ENCODE measurements around the gene SYT13.

Gene SYT13

GRCh38 chr11:45319077-45319476 is 32.9 kb upstream of the SYT13 start:
- TF ChIP-seq EGR1 (IDR thresholded peaks at IDR 0.05), result no peak
- no peak for TF ChIP-seq YY1 (IDR thresholded peaks at IDR 0.05; ENCODE audit: low read depth)
- no peak for TF ChIP-seq TAF1 (IDR thresholded peaks at IDR 0.05; ENCODE audit: low read depth)
- TF ChIP-seq REST (IDR thresholded peaks at IDR 0.05; ENCODE audit: low read depth), result no peak
- TF ChIP-seq ZBTB7A (IDR thresholded peaks at IDR 0.05; ENCODE audit: low read depth), result no peak
- TF ChIP-seq RAD21 (IDR thresholded peaks at IDR 0.05; ENCODE audit: low read depth), result no peak
- TF ChIP-seq CEBPB (IDR thresholded peaks at IDR 0.05), result no peak
- TF ChIP-seq NFIC (IDR thresholded peaks at IDR 0.05), result no peak

GRCh38 chr11:45318516-45318915 is 32.4 kb upstream of the SYT13 start:
- TF ChIP-seq ZBTB7A (IDR thresholded peaks at IDR 0.05; ENCODE audit: low read depth) (no peak), MAX (IDR thresholded peaks at IDR 0.05) (no peak)

GRCh38 chr11:45316258-45316657 is 30.1 kb upstream of the SYT13 start:
- TF ChIP-seq EP300 (IDR thresholded peaks at IDR 0.05; ENCODE audit: borderline replicate concordance) (no peak), TEAD4 (IDR thresholded peaks at IDR 0.05) (no peak), CEBPB (IDR thresholded peaks at IDR 0.05) (no peak), REST (IDR thresholded peaks at IDR 0.05; ENCODE audit: low read depth) (no peak), TAF1 (IDR thresholded peaks at IDR 0.05; ENCODE audit: low read depth) (no peak), TCF12 (IDR thresholded peaks at IDR 0.05; ENCODE audit: low read depth) (no peak), ZBTB7A (IDR thresholded peaks at IDR 0.05; ENCODE audit: low read depth) (no peak), CREB1 (IDR thresholded peaks at IDR 0.05; ENCODE audit: low read depth) (no peak)

GRCh38 chr11:45314900-45315299 is 28.8 kb upstream of the SYT13 start:
- TF ChIP-seq NFIC (IDR thresholded peaks at IDR 0.05) (no peak), TEAD4 (IDR thresholded peaks at IDR 0.05) (no peak), TCF12 (IDR thresholded peaks at IDR 0.05; ENCODE audit: low read depth) (no peak), EGR1 (IDR thresholded peaks at IDR 0.05) (no peak), FOXM1 (IDR thresholded peaks at IDR 0.05; ENCODE audit: borderline replicate concordance, low read depth) (no peak), RAD21 (IDR thresholded peaks at IDR 0.05; ENCODE audit: low read depth) (no peak)

- TF ChIP-seq CREB1 (IDR thresholded peaks at IDR 0.05; ENCODE audit: low read depth), result no peak
- TF ChIP-seq RAD21 (IDR thresholded peaks at IDR 0.05; ENCODE audit: low read depth), result no peak
- TF ChIP-seq YY1 (IDR thresholded peaks at IDR 0.05; ENCODE audit: low read depth), result no peak
- no peak for TF ChIP-seq TAF1 (IDR thresholded peaks at IDR 0.05; ENCODE audit: low read depth)
- no peak for TF ChIP-seq EGR1 (IDR thresholded peaks at IDR 0.05)
- TF ChIP-seq TCF12 (IDR thresholded peaks at IDR 0.05; ENCODE audit: low read depth), result no peak
- TF ChIP-seq NFIC (IDR thresholded peaks at IDR 0.05), result no peak
- no peak for TF ChIP-seq TEAD4 (IDR thresholded peaks at IDR 0.05)
- TF ChIP-seq CEBPB (IDR thresholded peaks at IDR 0.05), result no peak
- TF ChIP-seq FOXM1 (IDR thresholded peaks at IDR 0.05; ENCODE audit: borderline replicate concordance, low read depth), result no peak
- TF ChIP-seq USF1 (IDR thresholded peaks at IDR 0.05), result no peak
- TF ChIP-seq REST (IDR thresholded peaks at IDR 0.05; ENCODE audit: low read depth), result no peak
- TF ChIP-seq EP300 (IDR thresholded peaks at IDR 0.05; ENCODE audit: borderline replicate concordance), result no peak
- TF ChIP-seq ZBTB7A (IDR thresholded peaks at IDR 0.05; ENCODE audit: low read depth), result no peak
- TF ChIP-seq MAX (IDR thresholded peaks at IDR 0.05), result no peak
Observed at GRCh38 chr11:45313171-45313865, 27.2 kb upstream of the SYT13 start.

All from Ishikawa (cell line).